ENCODE measurements around the gene RBM33.
"Not testable (repeated sequence)": the region's sequence is repeated elsewhere in the genome, so short reads cannot be mapped to it uniquely, and the experiment has no call there.

Gene RBM33

GRCh38 chr7:155683714-155684113 lies 39.3 kb downstream of the RBM33 start:
- peaks cover 55% of the 10 kb centered on the region for H3K36me3 ChIP-seq (ENCODE audit: insufficient read depth, low read length)
- DNase-seq (ENCODE audit: low read depth, low spot score) = no peak
- H3K9ac ChIP-seq (ENCODE audit: insufficient read length) = peak overlapping the region; percentile 59
- peak overlapping the region; percentile 85 for H3K27ac ChIP-seq
- no peaks in the 10 kb centered on the region for H3K9me3 ChIP-seq (ENCODE audit: low read depth, low read length)
- peak overlapping the region; percentile 58; the same call in 1 of the 2 replicates for H3K4me3 ChIP-seq
- TF ChIP-seq POLR2AphosphoS5 (IDR thresholded peaks at IDR 0.05; ENCODE audit: borderline replicate concordance, low read depth, low read length) = no peak
- no peak for TF ChIP-seq FOXP2 (optimal IDR thresholded peaks at IDR 0.05; ENCODE audit: control extremely low read depth, extremely low read length, insufficient read depth)
- no peak for TF ChIP-seq EZH2 (IDR thresholded peaks at IDR 0.05)

- no peak for DNase-seq (ENCODE audit: low read depth, low spot score)
- TF ChIP-seq FOXP2 (optimal IDR thresholded peaks at IDR 0.05; ENCODE audit: control extremely low read depth, extremely low read length, insufficient read depth) (no peak), EZH2 (IDR thresholded peaks at IDR 0.05) (no peak), POLR2AphosphoS5 (IDR thresholded peaks at IDR 0.05; ENCODE audit: borderline replicate concordance, low read depth, low read length) (no peak)
- H3K9me3 ChIP-seq (ENCODE audit: low read depth, low read length) = no peaks in the 10 kb centered on the region
- peak overlapping the region; percentile 59 for H3K9ac ChIP-seq (ENCODE audit: insufficient read length)
- peak overlapping the region; percentile 85 for H3K27ac ChIP-seq
- H3K4me3 ChIP-seq = peak overlapping the region; percentile 58
- peaks cover 49% of the 10 kb centered on the region for H3K36me3 ChIP-seq (ENCODE audit: insufficient read depth, low read length)
Observed at GRCh38 chr7:155684543-155684942, 40.1 kb downstream of the RBM33 start.

- H3K27ac ChIP-seq = peak overlapping the region; percentile 85
- no peak overlapping the region for H3K4me3 ChIP-seq
- DNase-seq (ENCODE audit: low read depth, low spot score) = no peak
- H3K9ac ChIP-seq (ENCODE audit: insufficient read length) = no peak overlapping the region
- TF ChIP-seq EZH2 (IDR thresholded peaks at IDR 0.05) (no peak), FOXP2 (optimal IDR thresholded peaks at IDR 0.05; ENCODE audit: control extremely low read depth, extremely low read length, insufficient read depth) (no peak), POLR2AphosphoS5 (IDR thresholded peaks at IDR 0.05; ENCODE audit: borderline replicate concordance, low read depth, low read length) (no peak)
- H3K36me3 ChIP-seq (ENCODE audit: insufficient read depth, low read length) = peaks cover 46% of the 10 kb centered on the region
- H3K9me3 ChIP-seq (ENCODE audit: low read depth, low read length) = no peaks in the 10 kb centered on the region
Observed at GRCh38 chr7:155685070-155685790, 40.8 kb downstream of the RBM33 start.

- Histone ChIP-seq H3K4me3 (no peak overlapping the region), H3K36me3 (ENCODE audit: insufficient read depth, low read length) (peaks cover 41% of the 10 kb centered on the region), H3K27ac (no peak overlapping the region), H3K9ac (ENCODE audit: insufficient read length) (no peak overlapping the region), H3K9me3 (ENCODE audit: low read depth, low read length) (no peaks in the 10 kb centered on the region)
- DNase-seq (ENCODE audit: low read depth, low spot score) = no peak
- TF ChIP-seq POLR2AphosphoS5 (IDR thresholded peaks at IDR 0.05; ENCODE audit: borderline replicate concordance, low read depth, low read length) (no peak), FOXP2 (optimal IDR thresholded peaks at IDR 0.05; ENCODE audit: control extremely low read depth, extremely low read length, insufficient read depth) (no peak), EZH2 (IDR thresholded peaks at IDR 0.05) (no peak)
Observed at GRCh38 chr7:155685791-155686160, 41.3 kb downstream of the RBM33 start.

- not testable (repeated sequence) for H3K4me3 ChIP-seq; H3K9me3 ChIP-seq (ENCODE audit: low read depth, low read length); H3K27ac ChIP-seq; DNase-seq (ENCODE audit: low read depth, low spot score); H3K9ac ChIP-seq (ENCODE audit: insufficient read length)
- peaks cover 31% of the 10 kb centered on the region for H3K36me3 ChIP-seq (ENCODE audit: insufficient read depth, low read length)
Observed at GRCh38 chr7:155686620-155687324, 42.3 kb downstream of the RBM33 start.

- DNase-seq (ENCODE audit: low read depth, low spot score); H3K4me3 ChIP-seq; H3K27ac ChIP-seq; H3K9me3 ChIP-seq (ENCODE audit: low read depth, low read length); H3K9ac ChIP-seq (ENCODE audit: insufficient read length): not testable (repeated sequence)
- H3K36me3 ChIP-seq (ENCODE audit: insufficient read depth, low read length) = peaks cover 22% of the 10 kb centered on the region
Observed at GRCh38 chr7:155688237-155688636, 43.8 kb downstream of the RBM33 start.

- H3K27ac ChIP-seq; H3K9me3 ChIP-seq (ENCODE audit: low read depth, low read length); DNase-seq (ENCODE audit: low read depth, low spot score); H3K4me3 ChIP-seq; H3K9ac ChIP-seq (ENCODE audit: insufficient read length): not testable (repeated sequence)
- peaks cover 16% of the 10 kb centered on the region for H3K36me3 ChIP-seq (ENCODE audit: insufficient read depth, low read length)
Observed at GRCh38 chr7:155690655-155691054, 46.2 kb downstream of the RBM33 start.

GRCh38 chr7:155692317-155692716 lies 47.9 kb downstream of the RBM33 start:
- no peak for TF ChIP-seq EZH2 (IDR thresholded peaks at IDR 0.05)
- no peak for TF ChIP-seq POLR2AphosphoS5 (IDR thresholded peaks at IDR 0.05; ENCODE audit: borderline replicate concordance, low read depth, low read length)
- no peak overlapping the region for H3K9ac ChIP-seq (ENCODE audit: insufficient read length)
- no peak overlapping the region for H3K27ac ChIP-seq
- peaks cover 23% of the 10 kb centered on the region for H3K36me3 ChIP-seq (ENCODE audit: insufficient read depth, low read length)
- no peaks in the 10 kb centered on the region for H3K9me3 ChIP-seq (ENCODE audit: low read depth, low read length)
- no peak overlapping the region for H3K4me3 ChIP-seq
- no peak for DNase-seq (ENCODE audit: low read depth, low spot score)

- Histone ChIP-seq H3K4me3 (no peak overlapping the region), H3K27ac (no peak overlapping the region), H3K9me3 (ENCODE audit: low read depth, low read length) (no peaks in the 10 kb centered on the region), H3K9ac (ENCODE audit: insufficient read length) (no peak overlapping the region), H3K36me3 (ENCODE audit: insufficient read depth, low read length) (peaks cover 27% of the 10 kb centered on the region)
- DNase-seq (ENCODE audit: low read depth, low spot score) = no peak
- TF ChIP-seq FOXP2 (optimal IDR thresholded peaks at IDR 0.05; ENCODE audit: control extremely low read depth, extremely low read length, insufficient read depth) (no peak), POLR2AphosphoS5 (IDR thresholded peaks at IDR 0.05; ENCODE audit: borderline replicate concordance, low read depth, low read length) (no peak), EZH2 (IDR thresholded peaks at IDR 0.05) (no peak)
Observed at GRCh38 chr7:155693826-155694225, 49.4 kb downstream of the RBM33 start.
